Lung microvascular endothelial cell (primary cell): ENCODE results near the gene PRM1. TPM values are rescaled to one million over a fixed set of nuclear protein-coding genes. Genes with fewer than 3 reads are reported as not detected.

Experiments
- DNase-seq, 2 donors: peaks; one replicate each; pipeline versions ENCODE4 v3.0.0 to v3.0.0-alpha.2; 2010; ENCODE audit warnings: low read depth in 2 of 2
- total RNA-seq: library from RNA; depleted of rRNA; stranded (reverse); fragments of >200 nt; gene quantifications from 2 replicates; pipeline ENCODE4 v1.2.1, GENCODE V29; 2014

The PRM1 gene
- total RNA-seq, 1 donor from 2014 or later: not detected

- DNase-seq: no peak
These were observed 42.6 kb downstream of the PRM1 start for GRCh38 chr16:11238272-11239202.

GRCh38 chr16:11236461-11237254, 44.5 kb downstream of the PRM1 start:
- DNase-seq: no peak

- DNase-seq: no peak
These were observed 45.5 kb downstream of the PRM1 start for GRCh38 chr16:11235703-11235991.

- DNase-seq: no peak
These were observed 46.0 kb downstream of the PRM1 start for GRCh38 chr16:11234884-11235702.

GRCh38 chr16:11233727-11234376, 47.3 kb downstream of the PRM1 start:
- no peak for DNase-seq

GRCh38 chr16:11232852-11233726, 48.0 kb downstream of the PRM1 start:
- DNase-seq: no peak

GRCh38 chr16:11232302-11232851, 48.8 kb downstream of the PRM1 start:
- no peak for DNase-seq

- no peak for DNase-seq
These were observed 49.7 kb downstream of the PRM1 start for GRCh38 chr16:11231367-11231970.

Other genes starting within 250 kb of the PRM1 start
- gene SOCS1, start 25.1 kb downstream of the PRM1 start, total RNA-seq: 0.22 and 0.79 TPM in 2 replicates
- not detected in 2 replicates for gene TNP2, start 12.0 kb downstream of the PRM1 start, total RNA-seq
- not detected in 2 replicates for gene PRM3, start 7.7 kb downstream of the PRM1 start, total RNA-seq
- not detected in 2 replicates for gene PRM2, start 4.8 kb downstream of the PRM1 start, total RNA-seq
- 0.99 and 2.8 TPM in 2 replicates for gene RMI2, start 64.1 kb upstream of the PRM1 start, total RNA-seq